Astrocyte (in vitro differentiated cells and primary cell): Measurements from ENCODE around the gene LRGUK.
"Not testable (repeated sequence)": the region's sequence is repeated elsewhere in the genome, so short reads cannot be mapped to it uniquely, and the experiment has no call there.

Experiments
- EZH2 ChIP-seq: IDR thresholded peaks from 2 replicates; pipeline ENCODE4 v1.6.1; 2012; ENCODE audit warnings: mild to moderate bottlenecking, low read length, inconsistent platforms; ENCODE audit not compliant: insufficient read depth
- TF ChIP-seq, protein P1 (sequence below): IDR thresholded peaks from 2 replicates; pipeline ENCODE4 v1.5.1; 2011; ENCODE audit warnings: low read depth, mild to moderate bottlenecking, inconsistent platforms, low read length, moderate library complexity; ENCODE audit not compliant: insufficient read depth

DNA sequence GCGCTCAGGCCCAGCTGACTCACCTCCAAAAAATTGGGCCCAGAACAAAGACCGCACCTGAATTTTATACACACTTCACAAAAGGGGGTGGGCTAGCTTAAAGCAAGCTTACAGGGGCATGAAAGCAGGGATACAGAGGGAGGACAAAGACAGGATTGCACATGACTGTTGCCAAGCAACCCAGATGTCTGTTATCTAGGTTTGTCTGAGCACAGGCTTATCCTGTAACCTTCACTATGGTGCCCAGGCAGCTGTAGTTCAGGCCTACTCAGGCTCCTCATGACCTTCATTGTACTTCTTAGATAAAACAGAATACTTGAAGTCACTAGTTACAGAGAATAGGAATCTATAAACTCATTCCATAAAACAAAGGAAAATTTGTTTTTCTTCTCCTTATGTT, 49.6 kb upstream of the LRGUK start:
- TF ChIP-seq, protein P1, sequence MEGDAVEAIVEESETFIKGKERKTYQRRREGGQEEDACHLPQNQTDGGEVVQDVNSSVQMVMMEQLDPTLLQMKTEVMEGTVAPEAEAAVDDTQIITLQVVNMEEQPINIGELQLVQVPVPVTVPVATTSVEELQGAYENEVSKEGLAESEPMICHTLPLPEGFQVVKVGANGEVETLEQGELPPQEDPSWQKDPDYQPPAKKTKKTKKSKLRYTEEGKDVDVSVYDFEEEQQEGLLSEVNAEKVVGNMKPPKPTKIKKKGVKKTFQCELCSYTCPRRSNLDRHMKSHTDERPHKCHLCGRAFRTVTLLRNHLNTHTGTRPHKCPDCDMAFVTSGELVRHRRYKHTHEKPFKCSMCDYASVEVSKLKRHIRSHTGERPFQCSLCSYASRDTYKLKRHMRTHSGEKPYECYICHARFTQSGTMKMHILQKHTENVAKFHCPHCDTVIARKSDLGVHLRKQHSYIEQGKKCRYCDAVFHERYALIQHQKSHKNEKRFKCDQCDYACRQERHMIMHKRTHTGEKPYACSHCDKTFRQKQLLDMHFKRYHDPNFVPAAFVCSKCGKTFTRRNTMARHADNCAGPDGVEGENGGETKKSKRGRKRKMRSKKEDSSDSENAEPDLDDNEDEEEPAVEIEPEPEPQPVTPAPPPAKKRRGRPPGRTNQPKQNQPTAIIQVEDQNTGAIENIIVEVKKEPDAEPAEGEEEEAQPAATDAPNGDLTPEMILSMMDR: not testable (repeated sequence)
- TF ChIP-seq EZH2: not testable (repeated sequence)
